HCT116 (cell line): ENCODE results near the gene NXT1. TPM values are rescaled to one million over a fixed set of nuclear protein-coding genes. Genes with fewer than 3 reads are reported as not detected.

Experiments
- ATAC-seq: fragments of 200-7000 bp; cut with Tn5 transposase; 2 replicates; pipeline ENCODE4 v1.9.1; 2020; ENCODE audit warnings: mild to moderate bottlenecking, moderate library complexity
- BruUV-seq: library from RNA; stranded (reverse); fragments of 400-500 nt; replicated peaks from 2 replicates; lab custom pipeline; 2021; lab: Mats Ljungman, UMichigan
- CTCF ChIA-PET: fragments of 300-600 bp; sonication (Branson Sonifier 250); formaldehyde crosslinking; loops from one replicate; lab custom pipeline; 2021; ENCODE audit warnings: antibody characterized with exemption; lab: Charles Lee
- POLR2A ChIA-PET: fragments of 300-600, 350-600 bp; sonication (Branson Sonifier 250); formaldehyde crosslinking; loops from one replicate; lab custom pipeline; 2021; ENCODE audit warnings: antibody characterized with exemption; lab: Charles Lee
- RAD21 ChIA-PET, 2 experiments: fragments of 300-600 bp; sonication (Branson Sonifier 250); formaldehyde crosslinking; loops; one replicate each; lab custom pipeline; 2023; ENCODE audit warnings: low total read pairs in 2 of 2; ENCODE audit not compliant: uncharacterized antibody in 2 of 2, unreplicated experiment in 2 of 2, low non-redundant PET in 1 of 2; lab: Charles Lee
- DNase-seq: peaks from one replicate; pipeline ENCODE4 v3.0.0-alpha.2; 2010; ENCODE audit warnings: low read depth, low spot score
- H2AFZ ChIP-seq: fragments of 200-600 bp; shearing (Covaris generic), sonication (generic); 2 replicates; pipeline ENCODE4 v1.6.1; 2017; ENCODE audit warnings: low read depth, mixed run types, mixed read lengths, antibody characterized with exemption, low read length; ENCODE audit not compliant: poor library complexity, severe bottlenecking
- H3K27ac ChIP-seq: 2 replicates; pipeline ENCODE4 v1.5.1; 2012; ENCODE audit warnings: low read depth, low read length
- H3K27me3 ChIP-seq: fragments of 200-600 bp; sonication (generic); 2 replicates; pipeline ENCODE4 v1.6.1; 2016; ENCODE audit warnings: mixed run types, low read length, mixed read lengths; ENCODE audit not compliant: insufficient read depth
- H3K36me3 ChIP-seq, 2 experiments: fragments of 200-500 bp in 1 of 2; fragments of 200-600 bp in 1 of 2; sonication (Bioruptor generic) in 1 of 2; sonication (generic) in 1 of 2; 2 replicates each; pipeline versions ENCODE4 v1.5.1 to v1.6.1; 2014 to 2016; ENCODE audit warnings: low read length in 2 of 2, inconsistent platforms in 1 of 2, mixed read lengths in 1 of 2, mixed run types in 1 of 2; ENCODE audit not compliant: insufficient read depth in 2 of 2, control insufficient read depth in 1 of 2
- H3K4me1 ChIP-seq, 2 experiments: fragments of 200-600 bp in 1 of 2; sonication (generic) in 1 of 2; 2 replicates each; pipeline versions ENCODE4 v1.5.1 to v1.6.1; 2012 to 2017; ENCODE audit warnings: low read length in 2 of 2, inconsistent platforms in 1 of 2, mild to moderate bottlenecking in 1 of 2, mixed read lengths in 1 of 2, mixed run types in 1 of 2, moderate library complexity in 1 of 2; ENCODE audit not compliant: insufficient read depth in 2 of 2, control insufficient read depth in 1 of 2
- H3K4me2 ChIP-seq: fragments of 200-600 bp; sonication (generic); 2 replicates; pipeline ENCODE4 v1.6.1; 2017; ENCODE audit warnings: mixed run types, low read length, mixed read lengths
- H3K4me3 ChIP-seq, 2 experiments: fragments of 200-600 bp in 1 of 2; sonication (generic) in 1 of 2; replicated peaks in 1 of 2; 2 replicates each; pipeline ENCODE4 v1.5.1; 2011 to 2016; ENCODE audit warnings: low read length in 2 of 2, control low read depth in 1 of 2, low read depth in 1 of 2, mild to moderate bottlenecking in 1 of 2, mixed read lengths in 1 of 2, mixed run types in 1 of 2
- H3K79me2 ChIP-seq: fragments of 200-600 bp; sonication (generic); 2 replicates; pipeline ENCODE4 v1.6.1; 2017; ENCODE audit warnings: mild to moderate bottlenecking, mixed run types, low read length, moderate library complexity, mixed read lengths; ENCODE audit not compliant: insufficient read depth
- H3K9ac ChIP-seq: fragments of 200-600 bp; sonication (generic); 2 replicates; pipeline ENCODE4 v1.6.1; 2016; ENCODE audit warnings: low read length, mixed read lengths
- H3K9me2 ChIP-seq: fragments of 200-600 bp; sonication (generic), shearing (Covaris generic); 2 replicates; pipeline ENCODE4 v1.6.1; 2017; ENCODE audit warnings: mixed run types, mild to moderate bottlenecking, moderate library complexity; ENCODE audit not compliant: insufficient read depth
- H3K9me3 ChIP-seq, 2 experiments: fragments of 200-500 bp in 1 of 2; fragments of 200-600 bp in 1 of 2; sonication (Bioruptor generic) in 1 of 2; sonication (generic) in 1 of 2; 2 replicates each; pipeline ENCODE4 v1.6.1; 2014 to 2017; ENCODE audit warnings: low read length in 2 of 2, mixed read lengths in 2 of 2, inconsistent platforms in 1 of 2, low read depth in 1 of 2, mild to moderate bottlenecking in 1 of 2, mixed run types in 1 of 2, moderate library complexity in 1 of 2; ENCODE audit not compliant: control insufficient read depth in 1 of 2, insufficient read depth in 1 of 2
- H4K20me1 ChIP-seq: fragments of 200-600 bp; sonication (generic), shearing (Covaris generic); 2 replicates; pipeline ENCODE4 v1.6.1; 2017; ENCODE audit warnings: mixed run types, mild to moderate bottlenecking, moderate library complexity; ENCODE audit not compliant: insufficient read depth
- CBX3 ChIP-seq: IDR thresholded peaks from 2 replicates; pipeline ENCODE4 v1.6.1; 2012; ENCODE audit warnings: low read depth
- CEBPB ChIP-seq: IDR thresholded peaks from 2 replicates; pipeline ENCODE4 v1.6.1; 2012; ENCODE audit warnings: low read depth
- CTCF ChIP-seq, 3 experiments: fragments of 200-600 bp in 1 of 3; sonication (generic) in 1 of 3; IDR thresholded peaks in 2 of 3; conservative IDR thresholded peaks in 1 of 3; 2 replicates each; pipeline ENCODE4 v1.5.1; 2012 to 2017; ENCODE audit warnings: low read depth in 2 of 3, low read length in 2 of 3, antibody characterized with exemption in 1 of 3, borderline replicate concordance in 1 of 3, control low read depth in 1 of 3, mild to moderate bottlenecking in 1 of 3, mixed read lengths in 1 of 3, mixed run types in 1 of 3, moderate library complexity in 1 of 3; ENCODE audit not compliant: insufficient read depth in 1 of 3
- EGR1 ChIP-seq: IDR thresholded peaks from 2 replicates; pipeline ENCODE4 v1.6.1; 2012; ENCODE audit warnings: low read depth
- ELF1 ChIP-seq: IDR thresholded peaks from 2 replicates; pipeline ENCODE4 v1.6.1; 2012; ENCODE audit warnings: low read depth, borderline replicate concordance
- EZH2phosphoT487 ChIP-seq: fragments of 200-600 bp; IDR thresholded peaks from 2 replicates; pipeline ENCODE4 v1.6.1; 2018; ENCODE audit warnings: antibody characterized with exemption, borderline replicate concordance
- FOSL1 ChIP-seq: IDR thresholded peaks from 2 replicates; pipeline ENCODE4 v1.6.1; 2012; ENCODE audit warnings: low read depth
- JUND ChIP-seq: IDR thresholded peaks from 2 replicates; pipeline ENCODE4 v1.6.1; 2012
- MAX ChIP-seq: IDR thresholded peaks from 2 replicates; pipeline ENCODE4 v1.6.1; 2012
- POLR2AphosphoS5 ChIP-seq: IDR thresholded peaks from 2 replicates; pipeline ENCODE4 v1.6.1; 2011; ENCODE audit warnings: mild to moderate bottlenecking, low read depth, low read length, moderate library complexity
- RAD21 ChIP-seq: IDR thresholded peaks from 2 replicates; pipeline ENCODE4 v1.6.1; 2012; ENCODE audit warnings: low read depth, mild to moderate bottlenecking
- SRF ChIP-seq: IDR thresholded peaks from 2 replicates; pipeline ENCODE4 v1.6.1; 2012; ENCODE audit warnings: low read depth
- TCF7L2 ChIP-seq: IDR thresholded peaks from 2 replicates; pipeline ENCODE4 v1.7.0; 2011; ENCODE audit warnings: borderline replicate concordance, inconsistent platforms; ENCODE audit not compliant: insufficient read depth, insufficient read length; ENCODE audit errors: extremely low read depth
- ZFX ChIP-seq: fragments of 450-650 bp; IDR thresholded peaks from 2 replicates; pipeline ENCODE4 v1.6.1; 2017
- ZNF274 ChIP-seq: fragments of 200-500 bp; sonication (Bioruptor generic); IDR thresholded peaks from 2 replicates; pipeline ENCODE4 v1.6.1; 2014; ENCODE audit warnings: mild to moderate bottlenecking, low read depth, low read length, inconsistent platforms
- intact Hi-C: fragments of 100-400 bp; cut with micrococcal nuclease; formaldehyde crosslinking; loops from 2 replicates; pipeline ENCODE4 v1.10.0; 2022
- total RNA-seq: library from RNA; stranded (reverse); gene quantifications from one replicate; pipeline ENCODE4 v1.2.1, GENCODE V29; 2021; ENCODE audit not compliant: unreplicated experiment
- TF ChIP-seq, protein P1 (sequence below): IDR thresholded peaks from 2 replicates; pipeline ENCODE4 v1.6.1; 2012; ENCODE audit warnings: low read depth

Gene NXT1
- total RNA-seq, 1 experiment from 2014 or later: 29.9 TPM

DNA sequence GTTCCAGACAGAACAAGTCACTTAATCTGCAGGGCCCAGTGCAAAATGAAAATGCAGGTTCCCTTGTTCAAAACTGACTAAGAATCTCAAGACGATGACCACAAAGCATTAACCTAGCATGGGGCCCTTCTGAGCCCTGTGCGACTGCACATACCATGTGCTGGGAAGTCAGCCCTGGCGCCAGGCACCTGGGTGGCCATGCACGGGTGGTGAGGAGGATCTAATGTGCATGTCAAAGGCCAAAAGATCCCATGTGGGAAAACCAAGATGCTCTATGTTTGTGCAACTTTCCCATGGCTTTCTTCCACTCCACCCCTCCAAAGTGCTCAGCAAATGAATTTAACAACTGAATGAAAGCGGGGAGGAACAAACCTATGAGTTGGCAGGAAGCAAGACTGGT lies 33.5 kb upstream of the NXT1 start:
- H3K27ac ChIP-seq: no peak overlapping the region
- no peak overlapping the region for H3K4me2 ChIP-seq
- intact Hi-C loops: no loop called here
- H3K36me3 ChIP-seq: no peaks in the 10 kb centered on the region
- H3K9ac ChIP-seq: no peak overlapping the region
- no TSS peak for BruUV-seq
- ATAC-seq: no peak
- H3K9me3 ChIP-seq: no peaks in the 10 kb centered on the region
- H3K4me3 ChIP-seq: no peak overlapping the region
- RAD21 ChIA-PET: no interaction called here
- CTCF ChIA-PET: no interaction called here
- no peaks in the 10 kb centered on the region for H4K20me1 ChIP-seq
- no peaks in the 10 kb centered on the region for H3K9me2 ChIP-seq
- no peak overlapping the region for H2AFZ ChIP-seq
- no peak for DNase-seq
- POLR2A ChIA-PET: no interaction called here
- no peaks in the 10 kb centered on the region for H3K79me2 ChIP-seq
- no peak for TF ChIP-seq SRF
- H3K4me1 ChIP-seq: no peaks in the 10 kb centered on the region; a peak in 1 of 4 replicates
- peaks cover 54% of the 10 kb centered on the region for H3K27me3 ChIP-seq

DNA sequence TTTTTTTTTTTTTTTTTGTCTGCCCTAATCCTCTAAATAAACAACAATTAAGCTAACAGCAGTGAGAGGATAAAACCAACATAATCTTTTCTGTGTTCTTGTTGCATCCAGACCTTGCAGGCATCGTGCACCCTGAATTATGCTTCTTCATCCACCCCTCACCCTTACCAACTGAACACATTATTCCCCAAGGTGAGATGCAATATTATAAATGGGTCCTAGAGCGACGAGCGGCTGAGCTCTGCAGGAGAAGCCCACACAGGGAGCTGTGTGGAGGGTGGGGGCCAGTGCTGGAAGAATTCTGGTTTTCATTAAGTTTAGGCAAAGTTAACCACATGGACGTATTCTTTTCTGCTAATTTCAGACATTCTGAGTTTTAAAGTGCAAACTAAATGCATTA lies 32.2 kb upstream of the NXT1 start:
- H3K36me3 ChIP-seq: no peaks in the 10 kb centered on the region
- no TSS peak for BruUV-seq
- POLR2A ChIA-PET: no interaction called here
- no peak overlapping the region for H3K4me3 ChIP-seq
- H3K27me3 ChIP-seq: peaks cover 57% of the 10 kb centered on the region
- H3K9me3 ChIP-seq: no peaks in the 10 kb centered on the region
- TF ChIP-seq FOSL1 (no peak), POLR2AphosphoS5 (no peak), RAD21 (no peak), ZFX (no peak), EZH2phosphoT487 (no peak), CTCF (IDR thresholded peaks at IDR 0.05 in 2 of 3, conservative IDR thresholded peaks at IDR 0.05 in 1 of 3; ENCODE audit: borderline replicate concordance in 1 of 3, insufficient read depth in 1 of 3, low read depth in 2 of 3, low read length in 2 of 3) (no peak), EGR1 (no peak), CBX3 (no peak), MAX (no peak), TCF7L2 (no peak), ZNF274 (no peak), JUND (no peak), CEBPB (no peak), ELF1 (no peak)
- TF ChIP-seq, protein P1, sequence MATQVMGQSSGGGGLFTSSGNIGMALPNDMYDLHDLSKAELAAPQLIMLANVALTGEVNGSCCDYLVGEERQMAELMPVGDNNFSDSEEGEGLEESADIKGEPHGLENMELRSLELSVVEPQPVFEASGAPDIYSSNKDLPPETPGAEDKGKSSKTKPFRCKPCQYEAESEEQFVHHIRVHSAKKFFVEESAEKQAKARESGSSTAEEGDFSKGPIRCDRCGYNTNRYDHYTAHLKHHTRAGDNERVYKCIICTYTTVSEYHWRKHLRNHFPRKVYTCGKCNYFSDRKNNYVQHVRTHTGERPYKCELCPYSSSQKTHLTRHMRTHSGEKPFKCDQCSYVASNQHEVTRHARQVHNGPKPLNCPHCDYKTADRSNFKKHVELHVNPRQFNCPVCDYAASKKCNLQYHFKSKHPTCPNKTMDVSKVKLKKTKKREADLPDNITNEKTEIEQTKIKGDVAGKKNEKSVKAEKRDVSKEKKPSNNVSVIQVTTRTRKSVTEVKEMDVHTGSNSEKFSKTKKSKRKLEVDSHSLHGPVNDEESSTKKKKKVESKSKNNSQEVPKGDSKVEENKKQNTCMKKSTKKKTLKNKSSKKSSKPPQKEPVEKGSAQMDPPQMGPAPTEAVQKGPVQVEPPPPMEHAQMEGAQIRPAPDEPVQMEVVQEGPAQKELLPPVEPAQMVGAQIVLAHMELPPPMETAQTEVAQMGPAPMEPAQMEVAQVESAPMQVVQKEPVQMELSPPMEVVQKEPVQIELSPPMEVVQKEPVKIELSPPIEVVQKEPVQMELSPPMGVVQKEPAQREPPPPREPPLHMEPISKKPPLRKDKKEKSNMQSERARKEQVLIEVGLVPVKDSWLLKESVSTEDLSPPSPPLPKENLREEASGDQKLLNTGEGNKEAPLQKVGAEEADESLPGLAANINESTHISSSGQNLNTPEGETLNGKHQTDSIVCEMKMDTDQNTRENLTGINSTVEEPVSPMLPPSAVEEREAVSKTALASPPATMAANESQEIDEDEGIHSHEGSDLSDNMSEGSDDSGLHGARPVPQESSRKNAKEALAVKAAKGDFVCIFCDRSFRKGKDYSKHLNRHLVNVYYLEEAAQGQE: no peak
- TF ChIP-seq, all 23 proteins: peak for 0
- Histone ChIP-seq H3K4me1 (no peaks in the 10 kb centered on the region; a peak in 1 of 4 replicates), H3K4me2 (no peak overlapping the region), H3K9ac (no peak overlapping the region), H4K20me1 (no peaks in the 10 kb centered on the region), H2AFZ (no peak overlapping the region), H3K79me2 (no peaks in the 10 kb centered on the region), H3K27ac (no peak overlapping the region), H3K9me2 (no peaks in the 10 kb centered on the region)
- DNase-seq (no peak), ATAC-seq (no peak)
- intact Hi-C loops: no loop called here
- ChIA-PET RAD21 (no interaction called here), CTCF (no interaction called here)
